ENCODE data around the gene TP73. TPM values are rescaled to one million over a fixed set of nuclear protein-coding genes. Genes with fewer than 3 reads are reported as not detected.

The TP73 gene
- total RNA-seq, 1 donor from 2014 or later = 0.05 TPM

DNA sequence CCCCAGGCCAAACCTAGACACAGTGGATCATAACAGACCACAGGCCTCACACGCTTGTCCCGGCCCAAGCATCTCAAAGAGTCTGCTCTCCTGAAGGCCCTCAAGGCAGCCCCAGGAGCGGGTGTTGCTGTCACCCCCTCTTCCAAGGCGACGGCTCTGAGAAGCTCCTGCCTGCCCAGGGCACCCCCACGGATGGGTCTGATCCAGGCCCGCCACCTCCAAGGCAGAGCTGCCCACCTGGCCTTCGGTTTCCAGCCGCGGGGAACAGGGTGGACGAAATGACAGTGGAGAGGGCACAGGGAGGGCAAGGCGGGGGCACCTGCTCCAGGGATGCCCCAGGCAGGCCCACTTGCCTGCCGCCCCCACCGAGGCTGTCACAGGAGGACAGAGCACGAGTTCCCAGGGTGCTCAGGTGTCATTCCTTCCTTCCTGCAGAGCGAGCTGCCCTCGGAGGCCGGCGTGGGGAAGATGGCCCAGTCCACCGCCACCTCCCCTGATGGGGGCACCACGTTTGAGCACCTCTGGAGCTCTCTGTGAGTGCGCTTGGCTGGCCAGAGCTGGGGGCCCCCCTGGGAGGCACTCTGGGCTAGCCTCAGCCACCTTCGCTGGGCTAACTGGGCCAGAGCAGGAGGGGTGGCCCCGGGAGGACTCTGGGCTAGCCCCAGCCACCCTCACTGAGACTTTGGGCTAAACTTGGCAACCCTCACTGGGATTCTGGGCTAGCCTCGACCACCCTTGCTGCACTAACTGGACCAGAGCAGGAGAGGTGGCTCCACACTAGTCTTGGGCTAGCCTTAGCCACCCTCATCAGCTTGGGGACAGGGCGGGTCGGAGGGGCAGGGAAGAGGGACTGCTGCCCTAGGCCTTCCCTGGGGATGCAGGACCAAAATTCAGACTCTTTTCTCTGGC is 29.8 kb downstream of the TP73 start:
- no peak for TF ChIP-seq CTCF (IDR thresholded peaks at IDR 0.05; ENCODE audit: borderline replicate concordance)
- peaks cover 53% of the 10 kb centered on the region for H3K27me3 ChIP-seq (ENCODE audit: low read depth)

GRCh38 chr1:3683197-3683596 is 30.9 kb downstream of the TP73 start:
- no peak for TF ChIP-seq CTCF (IDR thresholded peaks at IDR 0.05; ENCODE audit: borderline replicate concordance)
- intact Hi-C loops (cut with micrococcal nuclease) = no loop called here
- no peak for DNase-seq
- peaks cover 10% of the 10 kb centered on the region for H3K4me1 ChIP-seq
- peaks cover 57% of the 10 kb centered on the region for H3K27me3 ChIP-seq (ENCODE audit: low read depth)
- H3K36me3 ChIP-seq = no peaks in the 10 kb centered on the region
- H3K4me3 ChIP-seq = no peak overlapping the region
- no peak overlapping the region for H3K27ac ChIP-seq (replicated peaks)
- H3K9me3 ChIP-seq (replicated peaks) = no peaks in the 10 kb centered on the region

More for the DNA sequence above, 29.8 kb downstream of the TP73 start:
- H3K4me3 ChIP-seq = no peak overlapping the region
- H3K27ac ChIP-seq (replicated peaks) = no peak overlapping the region
- DNase-seq = no peak
- intact Hi-C loops (cut with micrococcal nuclease) = no loop called here
- H3K36me3 ChIP-seq = no peaks in the 10 kb centered on the region
- H3K9me3 ChIP-seq (replicated peaks) = no peaks in the 10 kb centered on the region
- H3K4me1 ChIP-seq = peaks cover 9% of the 10 kb centered on the region

DNA sequence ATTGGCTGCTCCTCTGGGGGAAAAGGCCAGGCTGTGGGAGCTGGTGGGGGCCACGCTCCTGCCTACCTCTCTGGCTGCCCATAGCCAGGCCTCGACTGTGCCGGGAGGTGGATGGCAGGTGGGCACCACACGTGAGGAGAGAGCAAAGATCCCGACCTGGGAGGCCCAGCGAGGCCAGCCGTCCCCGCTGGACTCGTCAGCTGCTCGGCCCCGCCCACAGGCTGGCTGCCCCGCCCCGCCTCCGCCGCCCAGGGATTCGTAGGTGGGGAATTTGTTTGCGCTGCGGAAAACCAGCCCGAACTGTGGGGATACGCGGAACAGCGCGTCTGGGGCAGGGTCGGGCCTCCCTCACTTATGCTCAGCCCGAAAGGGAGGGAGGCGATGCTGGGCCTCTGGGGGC is 31.7 kb downstream of the TP73 start:
- Histone ChIP-seq H3K9me3 (replicated peaks) (no peaks in the 10 kb centered on the region), H3K4me3 (no peak overlapping the region), H3K36me3 (no peaks in the 10 kb centered on the region), H3K27me3 (ENCODE audit: low read depth) (peaks cover 64% of the 10 kb centered on the region), H3K4me1 (peaks cover 12% of the 10 kb centered on the region), H3K27ac (replicated peaks) (no peak overlapping the region)
- TF ChIP-seq CTCF (IDR thresholded peaks at IDR 0.05; ENCODE audit: borderline replicate concordance) = no peak
- intact Hi-C loops (cut with micrococcal nuclease) = no loop called here
- no peak for DNase-seq

DNA sequence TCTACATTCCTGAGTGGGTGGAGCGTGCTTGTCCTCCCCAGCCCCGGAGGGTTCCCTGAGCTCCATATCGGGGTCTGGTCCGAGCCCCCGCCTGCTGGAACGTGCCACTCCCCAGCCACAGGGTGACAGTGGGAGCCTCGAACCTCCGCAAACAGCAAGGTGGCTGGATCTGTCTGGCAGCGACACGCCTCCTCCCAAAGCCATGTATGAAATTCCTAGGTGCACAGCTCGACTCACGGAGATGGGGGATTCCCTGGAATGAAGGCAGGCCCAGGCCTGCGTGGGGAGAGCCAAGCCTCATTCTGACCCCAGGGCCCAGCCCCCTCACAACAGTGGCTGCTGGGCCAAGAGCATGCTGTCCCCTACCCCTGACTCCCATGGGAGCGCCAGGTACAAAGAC is 32.9 kb downstream of the TP73 start:
- Histone ChIP-seq H3K4me3 (no peak overlapping the region), H3K36me3 (no peaks in the 10 kb centered on the region), H3K9me3 (replicated peaks) (no peaks in the 10 kb centered on the region), H3K27ac (replicated peaks) (no peak overlapping the region), H3K27me3 (ENCODE audit: low read depth) (peaks cover 71% of the 10 kb centered on the region), H3K4me1 (peaks cover 13% of the 10 kb centered on the region)
- intact Hi-C loops (cut with micrococcal nuclease) = no loop called here
- DNase-seq = no peak
- TF ChIP-seq CTCF (IDR thresholded peaks at IDR 0.05; ENCODE audit: borderline replicate concordance) = no peak

DNA sequence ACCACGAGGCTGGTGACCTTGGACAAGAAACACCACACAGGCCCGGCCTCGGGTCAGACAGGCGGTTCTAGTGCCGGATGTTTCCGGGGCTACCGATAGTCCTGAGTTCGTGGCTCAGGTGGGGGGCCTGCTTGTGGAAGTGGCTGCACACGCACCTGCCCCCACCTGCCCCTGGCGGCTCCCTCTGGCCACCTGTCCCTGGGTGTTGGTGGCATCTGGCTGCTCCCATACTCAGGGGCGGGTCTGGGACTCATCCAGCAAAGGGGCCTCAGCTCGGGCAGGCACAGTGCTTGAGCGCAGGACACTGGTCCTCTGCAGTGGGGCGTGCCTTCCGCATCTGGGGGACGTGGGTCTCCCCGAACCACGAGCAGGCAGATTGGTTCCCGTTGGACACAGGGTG is 33.6 kb downstream of the TP73 start:
- no peak for DNase-seq
- H3K9me3 ChIP-seq (replicated peaks) = no peaks in the 10 kb centered on the region
- no peak overlapping the region for H3K27ac ChIP-seq (replicated peaks)
- peaks cover 13% of the 10 kb centered on the region for H3K4me1 ChIP-seq
- H3K4me3 ChIP-seq = no peak overlapping the region
- intact Hi-C loops (cut with micrococcal nuclease) = no loop called here
- H3K27me3 ChIP-seq (ENCODE audit: low read depth) = peaks cover 71% of the 10 kb centered on the region
- TF ChIP-seq CTCF (IDR thresholded peaks at IDR 0.05; ENCODE audit: borderline replicate concordance) = no peak
- no peaks in the 10 kb centered on the region for H3K36me3 ChIP-seq

All from left ventricle myocardium inferior (tissue), 1 donor.